Measurements from ENCODE around the gene AHNAK2. TPM values are rescaled to one million over a fixed set of nuclear protein-coding genes. Genes with fewer than 3 reads are reported as not detected.

The AHNAK2 gene
- total and polyA plus RNA-seq, 2 donors (not counting 1 experiment from before 2014, with no cell fraction given), result not detected

- DNase-seq (peak; percentile 13), ATAC-seq (ENCODE audit: low read depth) (no peak)
- peaks cover 7% of the 10 kb centered on the region for H4K20me1 ChIP-seq (ENCODE audit: control insufficient read depth, insufficient read depth, low read length, poor library complexity, severe bottlenecking)
- no peak overlapping the region for H3K27ac Mint-ChIP-seq
- TF ChIP-seq, protein P1, sequence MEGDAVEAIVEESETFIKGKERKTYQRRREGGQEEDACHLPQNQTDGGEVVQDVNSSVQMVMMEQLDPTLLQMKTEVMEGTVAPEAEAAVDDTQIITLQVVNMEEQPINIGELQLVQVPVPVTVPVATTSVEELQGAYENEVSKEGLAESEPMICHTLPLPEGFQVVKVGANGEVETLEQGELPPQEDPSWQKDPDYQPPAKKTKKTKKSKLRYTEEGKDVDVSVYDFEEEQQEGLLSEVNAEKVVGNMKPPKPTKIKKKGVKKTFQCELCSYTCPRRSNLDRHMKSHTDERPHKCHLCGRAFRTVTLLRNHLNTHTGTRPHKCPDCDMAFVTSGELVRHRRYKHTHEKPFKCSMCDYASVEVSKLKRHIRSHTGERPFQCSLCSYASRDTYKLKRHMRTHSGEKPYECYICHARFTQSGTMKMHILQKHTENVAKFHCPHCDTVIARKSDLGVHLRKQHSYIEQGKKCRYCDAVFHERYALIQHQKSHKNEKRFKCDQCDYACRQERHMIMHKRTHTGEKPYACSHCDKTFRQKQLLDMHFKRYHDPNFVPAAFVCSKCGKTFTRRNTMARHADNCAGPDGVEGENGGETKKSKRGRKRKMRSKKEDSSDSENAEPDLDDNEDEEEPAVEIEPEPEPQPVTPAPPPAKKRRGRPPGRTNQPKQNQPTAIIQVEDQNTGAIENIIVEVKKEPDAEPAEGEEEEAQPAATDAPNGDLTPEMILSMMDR (IDR thresholded peaks at IDR 0.05), result no peak
- no peak for TF ChIP-seq EZH2 (IDR thresholded peaks at IDR 0.05; ENCODE audit: borderline replicate concordance, insufficient read depth, low read depth, low read length, poor library complexity, severe bottlenecking)
- no peaks in the 10 kb centered on the region for H3K36me3 ChIP-seq (replicated peaks in 1 of 2; ENCODE audit: control extremely low read depth in 1 of 2, control insufficient read depth in 1 of 2, extremely low read depth in 1 of 2, insufficient read depth in 2 of 2, low read length in 1 of 2)
- H3K4me1 ChIP-seq (ENCODE audit: control insufficient read depth in 2 of 2, insufficient read depth in 2 of 2, low read length in 2 of 2), result peaks cover 24 to 33% of the 10 kb centered on the region in 2 donors
- ChIA-PET CTCF (interaction anchor here (0.6 to 6.7 kb wide), 5 partner anchors 9 to 73 kb away, joined by 3 to 132 read pairs (median 3); no protein-coding TSS in a partner anchor), POLR2A (interaction anchor here (1.0 kb wide), 1 partner anchor 74 kb away, joined by 6 read pairs; no protein-coding TSS in a partner anchor)
- H3K4me2 ChIP-seq (replicated peaks; ENCODE audit: low read depth, low read length, poor library complexity, severe bottlenecking), result no peak overlapping the region
- H2AFZ ChIP-seq (ENCODE audit: insufficient read depth, low read depth, low read length, poor library complexity, severe bottlenecking), result no peak overlapping the region
- no peaks in the 10 kb centered on the region for H3K9me3 Mint-ChIP-seq (ENCODE audit: insufficient read depth)
- intact Hi-C loops (cut with micrococcal nuclease), result no loop called here
- peaks cover 0 to 40% (median 18%) of the 10 kb centered on the region in 4 experiments for H3K27me3 ChIP-seq (replicated peaks in 1 of 4; ENCODE audit: control extremely low read depth in 1 of 4, control insufficient read depth in 3 of 4, insufficient read depth in 4 of 4, low read length in 3 of 4)
- peaks cover 22% of the 10 kb centered on the region for H3K27me3 Mint-ChIP-seq
- peaks cover 25% of the 10 kb centered on the region for H3K4me1 Mint-ChIP-seq
- no peak overlapping the region for H3K4me3 Mint-ChIP-seq
- peaks cover 0 to 10% (median 0%) of the 10 kb centered on the region in 3 donors for H3K9me3 ChIP-seq (ENCODE audit: control extremely low read depth in 1 of 3, control insufficient read depth in 2 of 3, insufficient read depth in 1 of 3, low read length in 2 of 3)
- 84% methylated on average over 28 of the region's 28 CpGs for WGBS (ENCODE audit: insufficient coverage)
- no peak overlapping the region for H3K27ac ChIP-seq (ENCODE audit: low read length in 2 of 2)
- H3K79me2 ChIP-seq (ENCODE audit: control insufficient read depth, insufficient read depth, low read length), result no peaks in the 10 kb centered on the region
- no peak overlapping the region for H3K4me3 ChIP-seq (ENCODE audit: control extremely low read depth in 1 of 5, extremely low read depth in 1 of 5, insufficient read depth in 1 of 5, low read depth in 2 of 5, low read length in 4 of 5)
- H3K9ac ChIP-seq (ENCODE audit: low read length), result no peak overlapping the region
Measured at GRCh38 chr14:104972301-104973134, 5.7 kb downstream of the AHNAK2 start.
